IMR-90 (cell line): ENCODE results near the gene MAPK10. TPM values are rescaled to one million over a fixed set of nuclear protein-coding genes. Genes with fewer than 3 reads are reported as not detected.

Source experiments
- ATAC-seq: fragments of 200-7000 bp; cut with Tn5 transposase; 2 replicates; pipeline ENCODE4 v1.9.1; 2020; ENCODE audit warnings: low read depth, mild to moderate bottlenecking, moderate library complexity
- BruUV-seq: library from RNA; stranded (reverse); fragments of 400-500 nt; replicated peaks from 2 replicates; lab custom pipeline; 2021; lab: Mats Ljungman, UMichigan
- CTCF ChIA-PET: fragments of 300-600 bp; formaldehyde crosslinking; extraction: SDS; loops from one replicate; lab custom pipeline; 2021; ENCODE audit warnings: antibody characterized with exemption; lab: Yijun Ruan, JAX
- POLR2A ChIA-PET: fragments of 300-600 bp; sonication (Branson Sonifier 250); formaldehyde crosslinking; loops from one replicate; lab custom pipeline; 2022; ENCODE audit warnings: antibody characterized with exemption; ENCODE audit not compliant: unreplicated experiment; lab: Charles Lee
- DNase-seq: peaks from one replicate; pipeline ENCODE4 v3.0.0; 2013
- H2AFZ ChIP-seq: replicated peaks from 2 replicates; pipeline ENCODE3; 2013; ENCODE audit warnings: low read length, mild to moderate bottlenecking; ENCODE audit not compliant: poor library complexity
- H2AK5ac ChIP-seq: 2 replicates; pipeline ENCODE4 v1.6.1; 2013; ENCODE audit warnings: low read depth, low read length, inconsistent platforms
- H2AK9ac ChIP-seq: replicated peaks from 2 replicates; pipeline ENCODE3; 2013; ENCODE audit warnings: mild to moderate bottlenecking, low read depth, low read length, moderate library complexity; ENCODE audit not compliant: poor library complexity
- H2BK120ac ChIP-seq: 2 replicates; pipeline ENCODE4 v1.6.1; 2013; ENCODE audit warnings: low read depth, low read length, inconsistent platforms
- H2BK15ac ChIP-seq: 3 replicates; pipeline ENCODE4 v1.6.1; 2013; ENCODE audit warnings: low read depth, low read length, inconsistent platforms
- H2BK20ac ChIP-seq: 2 replicates; pipeline ENCODE4 v1.6.1; 2013; ENCODE audit warnings: low read depth, mild to moderate bottlenecking, inconsistent platforms, low read length, moderate library complexity
- H2BK5ac ChIP-seq: 2 replicates; pipeline ENCODE4 v1.6.1; 2013; ENCODE audit warnings: mild to moderate bottlenecking, low read depth, low read length, inconsistent platforms; ENCODE audit not compliant: poor library complexity, severe bottlenecking
- H3K14ac ChIP-seq: replicated peaks from 2 replicates; pipeline ENCODE4 v1.6.1; 2013; ENCODE audit warnings: low read depth, low read length, inconsistent platforms
- H3K18ac ChIP-seq: 2 replicates; pipeline ENCODE4 v1.6.1; 2013; ENCODE audit warnings: low read depth, low read length, control low read depth
- H3K23ac ChIP-seq: 2 replicates; pipeline ENCODE4 v1.6.1; 2013; ENCODE audit warnings: low read depth, low read length, inconsistent platforms
- H3K27ac ChIP-seq: 2 replicates; pipeline ENCODE4 v1.5.1; 2013; ENCODE audit warnings: mild to moderate bottlenecking, control low read depth, low read length; ENCODE audit not compliant: insufficient read depth
- H3K27me3 ChIP-seq: 2 replicates; pipeline ENCODE4 v1.6.1; 2013; ENCODE audit warnings: low read length; ENCODE audit not compliant: control insufficient read depth, insufficient read depth
- H3K36me3 ChIP-seq: 2 replicates; pipeline ENCODE4 v1.6.1; 2013; ENCODE audit warnings: low read length, mixed read lengths; ENCODE audit not compliant: control insufficient read depth, insufficient read depth
- H3K4ac ChIP-seq: 2 replicates; pipeline ENCODE4 v1.6.1; 2013; ENCODE audit warnings: low read depth, low read length, inconsistent platforms
- H3K4me1 ChIP-seq: 2 replicates; pipeline ENCODE4 v1.6.1; 2013; ENCODE audit warnings: low read length, mixed read lengths; ENCODE audit not compliant: control insufficient read depth, insufficient read depth
- H3K4me2 ChIP-seq: 2 replicates; pipeline ENCODE4 v1.6.1; 2013; ENCODE audit warnings: low read depth, mild to moderate bottlenecking, control low read depth, low read length, moderate library complexity
- H3K4me3 ChIP-seq: 2 replicates; pipeline ENCODE4 v1.5.1; 2013; ENCODE audit warnings: low read depth, mild to moderate bottlenecking, control low read depth, low read length, moderate library complexity; ENCODE audit not compliant: insufficient read depth
- H3K56ac ChIP-seq: 2 replicates; pipeline ENCODE4 v1.6.1; 2013; ENCODE audit warnings: low read length, inconsistent platforms; ENCODE audit not compliant: insufficient read depth; ENCODE audit errors: extremely low read depth
- H3K79me1 ChIP-seq, 2 experiments: 2 replicates each; pipeline ENCODE4 v1.6.1; 2013; ENCODE audit warnings: low read length in 2 of 2, inconsistent platforms in 1 of 2, low read depth in 1 of 2
- H3K9ac ChIP-seq: 2 replicates; pipeline ENCODE4 v1.6.1; 2013; ENCODE audit warnings: low read depth, low read length, control low read depth
- H3K9me1 ChIP-seq: 2 replicates; pipeline ENCODE4 v1.6.1; 2013; ENCODE audit warnings: low read length, inconsistent platforms; ENCODE audit not compliant: insufficient read depth
- H3K9me3 ChIP-seq: 2 replicates; pipeline ENCODE4 v1.6.1; 2013; ENCODE audit warnings: low read length; ENCODE audit not compliant: control insufficient read depth, insufficient read depth
- H4K20me1 ChIP-seq: 2 replicates; pipeline ENCODE4 v1.6.1; 2013; ENCODE audit warnings: low read length, inconsistent platforms; ENCODE audit not compliant: insufficient read depth
- H4K5ac ChIP-seq: 2 replicates; pipeline ENCODE4 v1.6.1; 2013; ENCODE audit warnings: mild to moderate bottlenecking, low read depth, low read length, control low read depth
- H4K8ac ChIP-seq, 2 experiments: 2 replicates each; pipeline ENCODE4 v1.6.1; 2013; ENCODE audit warnings: low read depth in 2 of 2, low read length in 2 of 2, control low read depth in 1 of 2, inconsistent platforms in 1 of 2
- H4K91ac ChIP-seq: 2 replicates; pipeline ENCODE4 v1.6.1; 2013; ENCODE audit warnings: low read depth, low read length, inconsistent platforms; ENCODE audit not compliant: insufficient read depth
- BHLHE40 ChIP-seq: fragments of 150-350 bp; IDR thresholded peaks from 2 replicates; pipeline ENCODE4 v1.6.1; 2016; ENCODE audit warnings: mild to moderate bottlenecking, low read depth, low read length
- MXI1 ChIP-seq: IDR thresholded peaks from 2 replicates; pipeline ENCODE4 v1.6.1; 2012; ENCODE audit warnings: low read depth, mild to moderate bottlenecking, low read length, moderate library complexity, borderline replicate concordance
- RFX5 ChIP-seq: IDR thresholded peaks from 2 replicates; pipeline ENCODE4 v1.8.0; 2012; ENCODE audit warnings: low read depth, mild to moderate bottlenecking, low read length, moderate library complexity
- WGBS, 2 experiments: methylation state at CpG; one replicate each; pipeline versions ENCODE4 v1.1.5 to v1.1.7; 2013; ENCODE audit warnings: missing lambda C conversion rate in 2 of 2; ENCODE audit not compliant: insufficient read length in 1 of 2; ENCODE audit errors: extremely low coverage in 2 of 2; 5-methylcytosine and 5-hydroxymethylcytosine counted together
- dilution Hi-C: fragments of 300-500 bp; cut with HindIII; formaldehyde crosslinking; loops from one replicate; pipeline ENCODE4 v1.14.3; 2018; ENCODE audit warnings: low sequenced_read_pairs; ENCODE audit not compliant: unreplicated experiment
- in situ Hi-C: fragments of 300-500 bp; cut with MboI; formaldehyde crosslinking; loops from 3 replicates; pipeline ENCODE4 v1.14.3; 2019; ENCODE audit warnings: low sequenced_read_pairs, inconsistent platforms, mixed read lengths
- intact Hi-C: fragments of 100-400 bp; cut with micrococcal nuclease; formaldehyde crosslinking; loops from 2 replicates; pipeline ENCODE4 v1.10.0; 2022
- polyA plus RNA-seq, 3 experiments: library from polyadenylated mRNA; depleted of rRNA; stranded (reverse); fragments of >200 nt; gene quantifications; 2 replicates each; pipeline ENCODE4 v1.2.3, GENCODE V29; 2012; ENCODE audit warnings: low replicate concordance in 1 of 3
- total RNA-seq: library from RNA; depleted of rRNA; stranded (reverse); fragments of >200 nt; gene quantifications from 2 replicates; pipeline ENCODE4 v1.2.3, GENCODE V29; 2012

Gene MAPK10
- total and polyA plus RNA-seq, 2 of the 4 experiments (the other 2 are of a cell fraction): 2.8 to 6.5 TPM

DNA sequence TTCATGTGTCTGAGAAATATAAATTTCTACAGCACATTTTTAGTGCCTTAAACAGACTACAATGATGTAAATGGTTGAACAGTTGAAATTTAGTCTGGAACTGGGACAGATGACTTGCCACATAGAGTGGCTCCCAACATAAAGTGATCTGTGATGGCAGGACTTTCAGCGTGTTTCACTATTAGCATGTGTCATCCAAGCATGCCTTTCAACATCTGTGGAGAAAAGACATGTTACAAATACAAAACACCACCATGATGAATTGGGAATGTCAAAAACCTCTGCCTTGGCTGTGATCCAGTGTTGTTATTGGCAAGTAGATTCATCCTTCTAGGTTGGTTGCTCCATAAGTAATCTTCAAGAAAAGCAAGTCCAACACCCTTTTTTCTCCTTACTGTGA lies 348.7 kb downstream of the MAPK10 start:
- Histone ChIP-seq H2AFZ (no peak overlapping the region), H3K9me1 (no peaks in the 10 kb centered on the region), H3K4me1 (peaks cover 2% of the 10 kb centered on the region; the same call in 1 of the 2 replicates), H2BK120ac (no peak overlapping the region), H2BK15ac (no peak overlapping the region), H3K18ac (no peak overlapping the region), H3K4me3 (no peak overlapping the region), H2BK20ac (no peak overlapping the region), H3K27me3 (no peaks in the 10 kb centered on the region), H3K4ac (no peak overlapping the region), H2AK9ac (no peak overlapping the region), H3K9ac (no peak overlapping the region), H4K8ac (no peak overlapping the region), H3K27ac (no peak overlapping the region), H2AK5ac (no peak overlapping the region), H4K91ac (no peak overlapping the region), H4K5ac (no peak overlapping the region), H3K9me3 (no peaks in the 10 kb centered on the region), H3K79me1 (no peaks in the 10 kb centered on the region), H2BK5ac (no peak overlapping the region), H3K36me3 (no peaks in the 10 kb centered on the region), H3K4me2 (no peak overlapping the region; the same call in 1 of the 2 replicates), H3K14ac (no peak overlapping the region), H3K56ac (no peak overlapping the region), H3K23ac (no peak overlapping the region), H4K20me1 (no peaks in the 10 kb centered on the region)
- ChIA-PET POLR2A (no interaction called here), CTCF (no interaction called here)
- in situ Hi-C loops: no loop called here
- ATAC-seq (peak; percentile 30; the same call in 1 of the 2 replicates), DNase-seq (peak; percentile 77)
- WGBS, 2 experiments: no CpG with 5 or more reads among the region's 1 CpG
- BruUV-seq: no TSS peak
- intact Hi-C loops: no loop called here
- dilution Hi-C loops: no loop called here
- TF ChIP-seq BHLHE40: no peak
- no peak for TF ChIP-seq MXI1
- TF ChIP-seq RFX5: no peak
